ENCODE measurements around the gene ERCC6. TPM values are rescaled to one million over a fixed set of nuclear protein-coding genes. Genes with fewer than 3 reads are reported as not detected.

ERCC6 gene
- total and polyA plus RNA-seq, 5 experiments from 2014 or later: 7.9 to 50.4 (median 9.0) TPM

- Mint-ChIP-seq H3K36me3 (peaks cover 0 to 3% (median 0%) of the 10 kb centered on the region in 3 donors), H3K4me3 (no peak overlapping the region), H3K27me3 (peaks cover 13 to 75% (median 31%) of the 10 kb centered on the region in 5 donors), H3K27ac (no peak overlapping the region), H3K9me3 (peaks cover 0 to 9% (median 0%) of the 10 kb centered on the region in 9 donors), H3K4me1 (peaks cover 0 to 8% (median 0%) of the 10 kb centered on the region in 4 donors)
- DNase-seq (no peak), ATAC-seq (no peak)
- POLR2A ChIA-PET: no interaction called here
These were observed 25.6 kb upstream of the ERCC6 start for GRCh38 chr10:49564461-49565009.

GRCh38 chr10:49562893-49563292 is 24.0 kb upstream of the ERCC6 start:
- H3K4me3 Mint-ChIP-seq: no peak overlapping the region
- peak overlapping the region in 1 of 10 donors; percentile 77 for H3K27ac Mint-ChIP-seq

GRCh38 chr10:49560526-49560925 is 21.6 kb upstream of the ERCC6 start:
- no peak for ATAC-seq
- no peak for DNase-seq
- POLR2A ChIA-PET: no interaction called here
- H3K36me3 Mint-ChIP-seq: peaks cover 0 to 2% (median 0%) of the 10 kb centered on the region in 3 donors
- H3K9me3 Mint-ChIP-seq: peaks cover 0 to 10% (median 5%) of the 10 kb centered on the region in 9 donors
- H3K27ac Mint-ChIP-seq: no peak overlapping the region
- H3K4me3 Mint-ChIP-seq: no peak overlapping the region
- peaks cover 9 to 66% (median 26%) of the 10 kb centered on the region in 5 donors for H3K27me3 Mint-ChIP-seq
- no peaks in the 10 kb centered on the region for H3K4me1 Mint-ChIP-seq

More at GRCh38 chr10:49562893-49563292, 24.0 kb upstream of the ERCC6 start:
- POLR2A ChIA-PET: no interaction called here
- DNase-seq (no peak), ATAC-seq (no peak)
- Mint-ChIP-seq H3K27me3 (peaks cover 9 to 74% (median 31%) of the 10 kb centered on the region in 5 donors), H3K9me3 (peaks cover 0 to 5% (median 0%) of the 10 kb centered on the region in 9 donors), H3K36me3 (peaks cover 0 to 3% (median 0%) of the 10 kb centered on the region in 3 donors), H3K4me1 (peaks cover 0 to 2% (median 0%) of the 10 kb centered on the region in 4 donors)

GRCh38 chr10:49559476-49559875 is 20.6 kb upstream of the ERCC6 start:
- Mint-ChIP-seq H3K36me3 (peaks cover 0 to 7% (median 0%) of the 10 kb centered on the region in 3 donors), H3K4me1 (no peaks in the 10 kb centered on the region), H3K4me3 (no peak overlapping the region), H3K27ac (no peak overlapping the region), H3K9me3 (peaks cover 0 to 15% (median 7%) of the 10 kb centered on the region in 9 donors), H3K27me3 (peaks cover 15 to 57% (median 30%) of the 10 kb centered on the region in 5 donors)
- ATAC-seq (no peak), DNase-seq (no peak)
- POLR2A ChIA-PET: no interaction called here

DNA sequence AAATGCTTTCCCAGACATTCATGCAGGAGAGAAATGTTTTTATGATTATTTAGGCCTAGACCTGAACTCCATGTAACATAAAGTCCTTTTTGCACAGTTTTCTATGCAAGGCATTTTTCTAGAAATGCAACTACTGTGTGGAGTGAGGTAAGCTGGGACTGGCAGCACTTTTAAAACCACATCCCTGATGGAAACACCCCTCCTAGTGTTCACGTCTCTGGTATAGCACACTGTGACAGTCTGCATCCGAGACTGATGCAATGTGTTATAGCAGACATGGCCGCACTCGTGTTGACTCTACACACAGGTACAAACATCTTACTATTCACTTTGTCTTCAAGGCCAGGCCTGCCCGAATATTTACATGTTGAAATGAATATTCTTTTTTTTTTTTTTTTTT is 19.3 kb upstream of the ERCC6 start:
- H3K36me3 Mint-ChIP-seq: peaks cover 0 to 7% (median 0%) of the 10 kb centered on the region in 3 donors
- H3K27ac Mint-ChIP-seq: no peak overlapping the region
- H3K27me3 Mint-ChIP-seq: peaks cover 10 to 54% (median 24%) of the 10 kb centered on the region in 5 donors
- H3K9me3 Mint-ChIP-seq: peaks cover 0 to 15% (median 9%) of the 10 kb centered on the region in 9 donors
- no peaks in the 10 kb centered on the region for H3K4me1 Mint-ChIP-seq
- POLR2A ChIA-PET: no interaction called here
- ATAC-seq (no peak), DNase-seq (no peak)
- no peak overlapping the region for H3K4me3 Mint-ChIP-seq

- no peaks in the 10 kb centered on the region for H3K4me1 Mint-ChIP-seq
- H3K27me3 Mint-ChIP-seq: peaks cover 8 to 54% (median 28%) of the 10 kb centered on the region in 5 donors
- peaks cover 0 to 7% (median 0%) of the 10 kb centered on the region in 3 donors for H3K36me3 Mint-ChIP-seq
- POLR2A ChIA-PET: no interaction called here
- no peak for ATAC-seq
- H3K27ac Mint-ChIP-seq: no peak overlapping the region
- peaks cover 0 to 15% (median 9%) of the 10 kb centered on the region in 9 donors for H3K9me3 Mint-ChIP-seq
- DNase-seq: no peak
- no peak overlapping the region for H3K4me3 Mint-ChIP-seq
These were observed 18.8 kb upstream of the ERCC6 start for GRCh38 chr10:49557681-49558080.

GRCh38 chr10:49556723-49557122 is 17.8 kb upstream of the ERCC6 start:
- Mint-ChIP-seq H3K27ac (peak overlapping the region in 1 of 10 donors; percentile 19), H3K27me3 (peaks cover 10 to 54% (median 28%) of the 10 kb centered on the region in 5 donors), H3K9me3 (peaks cover 0 to 17% (median 9%) of the 10 kb centered on the region in 9 donors), H3K4me1 (no peaks in the 10 kb centered on the region), H3K36me3 (peaks cover 0 to 7% (median 0%) of the 10 kb centered on the region in 3 donors), H3K4me3 (no peak overlapping the region)
- DNase-seq (no peak), ATAC-seq (no peak)
- POLR2A ChIA-PET: no interaction called here

DNA sequence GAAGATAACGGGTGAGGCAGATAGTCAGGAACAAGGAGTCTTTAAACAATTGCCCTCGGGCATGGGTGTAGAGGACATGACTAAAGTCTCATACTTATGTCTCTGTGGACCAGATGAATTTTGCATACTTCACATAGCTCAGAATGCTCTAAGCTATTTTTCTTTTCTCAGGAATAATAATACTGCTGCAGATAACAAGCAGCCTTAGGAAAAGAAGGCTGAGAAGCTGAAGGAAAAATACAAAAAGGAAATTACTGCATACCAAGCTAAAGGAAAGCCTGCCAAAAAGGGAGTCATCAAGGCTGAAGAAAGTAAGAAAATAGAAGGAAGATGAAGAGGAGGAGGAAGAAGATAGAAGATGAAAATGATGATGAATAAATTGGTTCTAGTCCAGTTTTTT is 13.4 kb upstream of the ERCC6 start:
- ATAC-seq: no peak
- no peak overlapping the region for H3K4me3 Mint-ChIP-seq
- H3K9me3 Mint-ChIP-seq: peaks cover 0 to 17% (median 9%) of the 10 kb centered on the region in 9 donors
- peaks cover 0 to 7% (median 0%) of the 10 kb centered on the region in 3 donors for H3K36me3 Mint-ChIP-seq
- DNase-seq: no peak
- no peak overlapping the region for H3K27ac Mint-ChIP-seq
- H3K4me1 Mint-ChIP-seq: no peaks in the 10 kb centered on the region
- H3K27me3 Mint-ChIP-seq: peaks cover 13 to 36% (median 19%) of the 10 kb centered on the region in 5 donors
- POLR2A ChIA-PET: interaction anchor here (0.7 kb wide), 1 partner anchor 20 kb away, joined by 5 read pairs; no protein-coding TSS in a partner anchor

DNA sequence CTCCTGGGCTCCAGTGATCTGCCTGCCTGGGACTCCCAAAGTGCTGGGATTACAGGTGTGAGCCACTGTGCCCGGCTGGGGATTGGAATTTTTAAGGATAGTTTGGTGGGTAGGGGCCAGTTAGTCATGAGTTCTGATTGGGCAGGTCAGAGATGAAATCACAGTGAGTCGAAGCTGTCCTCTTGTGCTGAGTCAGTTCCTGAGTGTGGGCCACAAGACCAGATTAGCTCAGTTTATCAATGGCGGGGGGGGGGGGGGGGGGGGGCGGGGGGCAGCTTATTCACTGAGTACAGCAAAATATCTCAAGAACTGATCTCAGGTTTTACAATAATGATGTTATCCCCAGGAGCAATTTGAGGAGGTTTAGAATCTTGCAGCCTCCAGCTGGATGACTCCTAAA is 11.6 kb upstream of the ERCC6 start:
- Mint-ChIP-seq H3K9me3 (peaks cover 0 to 12% (median 6%) of the 10 kb centered on the region in 9 donors), H3K4me3 (no peak overlapping the region), H3K27ac (no peak overlapping the region), H3K27me3 (peaks cover 16 to 36% (median 25%) of the 10 kb centered on the region in 5 donors), H3K36me3 (peaks cover 0 to 6% (median 0%) of the 10 kb centered on the region in 3 donors), H3K4me1 (no peaks in the 10 kb centered on the region)
- POLR2A ChIA-PET: no interaction called here
- ATAC-seq (no peak), DNase-seq (no peak)

GRCh38 chr10:49549640-49550346 is 10.9 kb upstream of the ERCC6 start:
- no peak for ATAC-seq
- Mint-ChIP-seq H3K4me3 (no peak overlapping the region), H3K4me1 (no peaks in the 10 kb centered on the region), H3K27me3 (peaks cover 12 to 36% (median 25%) of the 10 kb centered on the region in 5 donors), H3K36me3 (peaks cover 0 to 4% (median 0%) of the 10 kb centered on the region in 3 donors), H3K27ac (no peak overlapping the region), H3K9me3 (peaks cover 0 to 11% (median 4%) of the 10 kb centered on the region in 9 donors)
- DNase-seq: no peak
- POLR2A ChIA-PET: no interaction called here

DNA sequence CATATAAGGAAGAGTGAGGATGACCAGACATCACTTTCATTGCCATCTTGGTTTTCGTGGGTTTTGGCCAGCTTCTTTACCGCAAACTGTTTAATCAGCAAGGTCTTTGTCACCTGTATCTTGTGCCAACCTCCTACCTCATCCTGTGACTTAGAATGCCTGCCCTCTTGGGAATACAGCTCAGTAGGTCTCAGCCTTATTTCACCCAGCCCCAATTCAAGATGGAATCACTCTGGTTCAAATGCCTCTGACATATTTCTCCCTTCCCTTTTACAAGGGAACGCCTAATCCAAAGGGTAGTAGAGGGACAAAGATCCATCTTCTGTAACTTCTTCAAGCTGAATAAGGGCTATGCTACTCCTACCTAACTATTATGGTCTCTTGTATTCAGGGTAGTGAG is 4.7 kb upstream of the ERCC6 start:
- H3K9me3 Mint-ChIP-seq: peaks cover 0 to 13% (median 4%) of the 10 kb centered on the region in 9 donors
- peak overlapping the region in 2 of 10 donors; percentile 45 to 48 for H3K27ac Mint-ChIP-seq

DNA sequence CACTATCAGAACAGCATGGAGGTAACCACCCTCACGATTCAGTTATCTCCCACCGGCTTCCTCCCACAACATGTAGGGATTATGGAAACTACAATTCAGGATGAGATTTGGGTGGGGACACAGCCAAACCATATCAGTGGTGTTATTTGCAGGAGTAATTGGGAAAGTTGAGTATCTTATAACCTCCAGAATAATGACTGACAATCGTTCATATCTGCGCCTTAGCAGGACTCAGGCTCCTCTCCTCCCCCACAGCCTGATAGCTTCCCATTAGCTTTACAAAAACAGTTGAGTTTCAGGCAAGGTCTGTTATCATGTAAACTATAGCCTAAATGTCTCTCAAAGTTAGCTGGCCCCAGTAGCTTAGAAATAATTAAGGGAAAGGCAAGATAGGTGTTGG is 3.4 kb upstream of the ERCC6 start:
- peaks cover 9 to 23% (median 22%) of the 10 kb centered on the region in 4 donors for H3K4me1 Mint-ChIP-seq
- ATAC-seq: no peak
- DNase-seq: no peak
- H3K4me3 Mint-ChIP-seq: no peak overlapping the region
- peaks cover 0 to 4% (median 0%) of the 10 kb centered on the region in 3 donors for H3K36me3 Mint-ChIP-seq
- H3K27ac Mint-ChIP-seq: no peak overlapping the region
- POLR2A ChIA-PET: no interaction called here
- H3K27me3 Mint-ChIP-seq: peaks cover 9 to 33% (median 20%) of the 10 kb centered on the region in 5 donors
- peaks cover 0 to 13% (median 4%) of the 10 kb centered on the region in 9 donors for H3K9me3 Mint-ChIP-seq

More for the DNA sequence above, 4.7 kb upstream of the ERCC6 start:
- no peak for DNase-seq
- H3K4me3 Mint-ChIP-seq: no peak overlapping the region
- peaks cover 0 to 4% (median 0%) of the 10 kb centered on the region in 3 donors for H3K36me3 Mint-ChIP-seq
- POLR2A ChIA-PET: no interaction called here
- peaks cover 9 to 33% (median 20%) of the 10 kb centered on the region in 5 donors for H3K27me3 Mint-ChIP-seq
- ATAC-seq: no peak
- peaks cover 3 to 13% (median 12%) of the 10 kb centered on the region in 4 donors for H3K4me1 Mint-ChIP-seq

- Mint-ChIP-seq H3K9me3 (peaks cover 0 to 13% (median 4%) of the 10 kb centered on the region in 9 donors), H3K27me3 (peaks cover 9 to 33% (median 18%) of the 10 kb centered on the region in 5 donors), H3K36me3 (peaks cover 0 to 4% (median 0%) of the 10 kb centered on the region in 3 donors), H3K4me3 (no peak overlapping the region), H3K4me1 (peaks cover 9 to 25% (median 23%) of the 10 kb centered on the region in 4 donors), H3K27ac (peak overlapping the region in 1 of 10 donors; percentile 76)
- no peak for DNase-seq
- ATAC-seq: no peak
- POLR2A ChIA-PET: no interaction called here
These were observed 2.8 kb upstream of the ERCC6 start for GRCh38 chr10:49541762-49542161.
